HUDEP-2 (cell line): ENCODE data around the gene TUFT1.

ENCODE experiments used
- DNase-seq, 76 experiments: peaks; one replicate each; lab custom pipeline; 2025; ENCODE audit not compliant: unreplicated experiment in 76 of 76; lab: John Stamatoyannopoulos, UW

Gene TUFT1

DNA sequence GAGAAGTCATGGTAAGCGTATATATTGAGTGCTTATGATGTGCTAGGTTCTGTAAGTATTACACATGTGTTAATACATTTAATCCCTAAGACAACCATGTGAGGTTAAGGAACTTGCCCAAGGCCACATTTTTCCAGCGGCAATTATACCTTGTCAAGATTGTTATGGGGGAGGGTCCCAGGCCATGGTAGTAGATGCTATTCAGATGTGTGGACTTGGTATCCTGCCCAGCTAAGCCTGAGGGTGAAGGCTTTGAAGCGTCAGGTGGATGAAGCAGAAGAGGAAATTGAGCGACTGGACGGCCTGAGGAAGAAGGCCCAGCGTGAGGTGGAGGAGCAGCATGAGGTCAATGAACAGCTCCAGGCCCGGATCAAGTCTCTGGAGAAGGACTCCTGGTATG is 3.6 kb upstream of the TUFT1 start:
- no peak for DNase-seq

DNA sequence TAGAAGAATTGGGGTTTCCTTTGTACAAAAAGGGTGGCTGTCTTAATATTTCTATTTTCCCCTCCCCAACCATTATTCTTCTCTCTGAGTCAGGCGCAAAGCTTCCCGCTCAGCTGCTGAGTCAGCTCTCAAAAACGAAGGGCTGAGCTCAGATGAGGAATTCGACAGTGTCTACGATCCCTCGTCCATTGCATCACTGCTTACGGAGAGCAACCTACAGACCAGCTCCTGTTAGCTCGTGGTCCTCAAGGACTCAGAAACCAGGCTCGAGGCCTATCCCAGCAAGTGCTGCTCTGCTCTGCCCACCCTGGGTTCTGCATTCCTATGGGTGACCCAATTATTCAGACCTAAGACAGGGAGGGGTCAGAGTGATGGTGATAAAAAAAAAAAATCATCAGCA is 3.0 kb upstream of the TUFT1 start:
- no peak for DNase-seq

DNA sequence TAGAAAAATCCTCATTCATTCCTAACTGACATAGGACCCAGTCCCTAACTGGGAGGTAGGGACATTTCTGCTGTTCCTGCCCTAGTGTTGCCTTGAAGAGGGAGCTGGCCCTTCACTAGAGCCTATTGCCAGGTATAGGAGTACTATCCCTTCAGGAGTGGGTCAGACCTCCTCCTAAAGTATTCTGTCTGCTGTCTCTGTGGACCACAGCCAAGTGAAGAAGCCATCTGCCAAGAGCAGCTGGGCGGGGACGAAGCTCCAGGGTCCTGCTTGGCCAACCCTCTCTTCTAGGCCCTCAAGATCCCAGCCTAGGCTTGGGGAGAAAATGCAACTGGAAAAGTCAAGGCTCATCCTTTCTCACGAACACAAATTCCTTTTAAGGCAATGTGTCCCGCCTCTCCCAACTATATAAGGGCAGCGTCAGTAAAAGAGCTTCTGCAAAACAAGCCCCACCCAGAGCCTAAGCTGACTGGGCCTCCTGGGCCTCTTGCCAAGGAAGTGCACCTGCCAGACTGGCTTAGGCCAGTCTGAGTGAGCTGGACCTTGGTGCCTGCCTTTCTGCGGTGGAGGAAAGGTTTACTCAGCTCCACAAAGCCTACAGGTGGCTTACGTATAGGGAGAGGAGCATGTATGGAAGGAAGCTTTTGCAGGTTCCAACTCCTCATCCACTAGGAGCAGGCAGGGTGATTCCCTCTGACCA is 638 bp upstream of the TUFT1 start:
- peak in 74 of 76 experiments; percentile 23 to 89 (median 70) for DNase-seq

DNA sequence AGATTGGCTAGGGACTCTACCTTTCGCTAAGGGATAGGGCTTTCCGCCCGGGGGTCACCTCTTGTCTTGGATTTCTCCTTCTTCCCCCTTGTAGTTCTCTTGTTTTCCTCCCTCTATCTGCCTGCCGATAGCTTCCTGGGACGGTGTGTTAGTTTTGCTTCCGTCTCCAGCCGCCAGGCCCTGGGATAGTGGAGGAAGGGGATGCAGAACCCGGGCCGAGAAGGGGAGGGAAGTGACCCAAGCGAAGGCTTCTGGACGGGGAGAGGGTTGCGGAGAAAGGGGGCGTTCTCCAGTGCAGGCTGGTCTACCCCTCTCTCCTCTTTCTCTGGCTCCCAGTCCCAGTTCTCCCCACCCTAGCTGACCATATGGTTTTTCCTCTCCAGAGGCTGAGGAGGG is 871 bp downstream of the TUFT1 start:
- DNase-seq, result peak in 3 of 76 experiments; percentile 3 to 13 (median 13)

DNA sequence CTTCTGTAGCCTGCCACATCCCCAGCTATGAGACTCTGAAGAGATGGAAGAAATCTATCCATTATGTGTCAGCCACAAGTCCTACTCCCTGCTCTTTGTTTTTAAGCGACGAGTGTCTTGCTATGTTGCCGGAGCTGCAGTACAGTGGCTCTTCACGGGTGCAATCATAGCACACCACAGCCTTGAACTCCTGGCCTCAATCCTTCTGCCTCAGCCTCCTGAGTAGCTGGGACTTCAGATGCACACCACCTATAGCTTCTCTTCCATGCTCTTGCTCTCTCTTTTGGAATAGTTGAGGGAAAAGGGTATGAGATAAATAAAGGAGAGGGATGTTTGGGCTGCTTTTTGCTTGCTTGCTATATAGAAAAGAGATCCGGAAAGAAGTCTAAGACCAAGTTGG is 1.6 kb downstream of the TUFT1 start:
- DNase-seq, result no peak

DNA sequence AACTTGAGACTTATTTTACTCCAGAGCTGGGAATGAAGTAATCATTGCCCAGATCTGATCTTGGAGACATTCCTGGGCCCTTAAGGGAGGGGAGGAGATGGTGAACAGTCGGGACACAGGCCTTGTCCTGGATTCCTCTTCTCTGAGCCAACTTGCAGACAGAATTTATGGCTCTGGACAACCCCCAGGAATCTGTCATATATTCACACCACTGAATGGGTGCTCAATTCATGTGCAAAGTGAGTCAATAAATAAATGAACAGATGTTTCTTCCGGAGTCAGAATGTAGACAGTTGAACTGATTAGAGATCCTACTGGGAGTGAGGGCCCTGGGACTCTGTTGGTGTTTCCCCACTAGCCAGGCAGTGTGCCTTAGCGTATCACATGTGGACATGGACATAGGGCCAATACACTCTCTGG is 2.6 kb downstream of the TUFT1 start:
- no peak for DNase-seq

DNA sequence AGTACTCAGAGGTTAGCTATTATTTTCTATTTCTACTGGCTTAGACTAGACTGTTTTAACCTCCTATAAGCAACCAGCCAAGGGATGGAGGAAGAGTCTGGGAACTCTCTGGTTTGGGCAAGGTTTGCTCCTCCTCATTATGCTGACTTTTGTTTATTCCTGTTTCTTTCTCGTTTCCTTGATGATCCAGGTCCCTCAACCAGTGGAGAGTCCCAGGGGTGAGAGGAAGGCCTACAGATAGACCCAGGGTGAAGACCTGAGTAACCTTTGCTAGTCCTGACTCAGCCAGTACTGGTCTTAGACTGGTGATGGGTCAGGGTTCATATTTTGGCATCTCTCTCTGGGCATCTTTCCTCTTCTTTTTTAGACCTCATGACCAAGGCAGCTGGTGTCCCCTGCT is 5.4 kb downstream of the TUFT1 start:
- no peak for DNase-seq

DNA sequence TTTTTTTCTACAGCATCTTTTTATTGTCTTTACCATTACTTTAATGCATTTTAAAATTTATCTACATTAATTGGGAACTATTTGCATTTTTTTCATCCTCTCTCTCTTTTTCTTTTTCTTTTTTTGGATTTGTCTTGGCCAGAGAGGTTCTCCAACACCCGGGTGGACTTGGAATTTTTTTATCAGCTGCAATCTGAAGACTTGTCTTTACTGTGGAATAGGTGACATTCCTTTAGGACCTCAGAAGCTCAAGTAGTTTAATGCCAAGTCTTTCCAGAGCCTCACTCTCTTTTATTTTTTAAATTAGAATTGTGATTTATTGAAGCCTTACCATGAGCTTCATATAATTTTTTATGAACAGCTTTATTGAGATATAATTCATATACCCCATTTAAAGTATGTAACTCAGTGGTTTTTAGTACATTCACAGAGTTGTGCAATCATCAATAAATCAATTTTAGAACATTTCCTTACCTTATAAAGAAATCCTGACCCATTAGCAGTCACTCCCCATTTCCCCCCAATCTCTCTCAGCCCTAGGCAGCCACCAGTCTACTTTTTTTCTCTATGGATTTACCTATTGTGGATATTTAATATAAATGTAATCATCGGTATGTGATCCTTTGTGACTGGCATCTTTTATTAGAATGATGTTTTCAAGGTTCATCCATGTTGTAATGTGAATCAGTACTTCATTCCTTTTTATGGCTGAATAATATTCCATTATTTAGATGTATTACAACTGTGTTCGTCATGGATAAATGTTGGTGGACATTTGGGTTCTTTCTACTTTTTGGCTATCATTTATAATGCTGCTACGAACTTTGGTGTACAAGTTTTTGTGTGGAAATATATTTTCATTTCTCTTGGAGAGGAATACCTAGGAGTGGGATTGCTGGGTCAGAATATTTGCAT is 6.2 kb downstream of the TUFT1 start:
- no peak for DNase-seq

DNA sequence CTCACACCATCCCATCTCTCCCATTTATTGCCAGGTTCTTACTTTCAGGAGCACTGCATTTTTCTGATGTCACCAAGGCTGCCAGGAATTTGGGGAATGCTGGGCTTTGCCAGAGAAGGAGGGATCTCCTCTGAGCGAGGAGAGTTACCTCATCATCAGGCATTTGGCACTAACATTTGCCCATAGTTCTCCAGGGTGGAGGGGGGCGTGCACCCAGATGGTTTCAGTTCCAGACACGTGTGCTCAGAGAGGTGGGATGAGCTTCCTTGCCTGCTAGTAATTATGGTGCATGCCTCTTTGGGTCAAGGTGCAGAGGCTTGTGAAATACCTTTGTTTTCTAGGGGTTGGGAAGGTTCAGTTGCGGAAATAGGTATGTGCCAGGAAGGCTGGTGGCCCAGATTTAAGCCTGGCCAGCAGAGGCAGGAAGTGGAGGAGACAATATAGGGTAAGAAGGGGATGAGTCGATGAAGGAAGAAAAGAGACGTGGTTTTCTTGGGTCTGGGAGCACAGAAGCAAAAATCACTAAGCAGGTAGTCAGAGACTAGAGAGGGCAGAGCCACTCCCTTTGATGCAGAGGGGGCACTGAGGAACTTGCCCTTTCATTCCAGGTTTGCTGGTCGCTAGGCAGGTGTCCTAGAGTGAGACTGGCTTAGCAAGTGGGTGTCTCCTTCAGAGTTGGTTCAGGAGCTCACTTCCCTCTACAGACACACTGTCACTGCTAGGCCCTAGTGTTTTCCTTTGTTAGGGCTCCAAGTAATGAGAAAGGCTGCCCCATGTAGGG is 7.2 kb downstream of the TUFT1 start:
- no peak for DNase-seq

DNA sequence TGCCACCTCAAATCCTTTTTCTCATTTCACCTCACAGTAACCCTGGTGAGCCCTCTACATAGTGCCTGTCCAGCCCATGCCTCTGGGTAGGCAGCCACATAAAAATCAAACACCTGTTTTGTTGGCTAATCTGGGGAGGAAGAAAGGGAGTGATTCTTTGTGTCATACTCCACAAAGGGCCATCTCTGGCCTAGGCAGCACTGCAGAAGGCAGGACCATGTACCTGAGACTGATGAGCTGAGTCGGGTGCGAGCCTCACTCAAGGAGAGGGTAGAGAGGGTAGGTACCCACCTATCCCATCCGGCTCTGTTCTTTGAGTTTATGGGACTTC is 7.8 kb downstream of the TUFT1 start:
- DNase-seq, result no peak

DNA sequence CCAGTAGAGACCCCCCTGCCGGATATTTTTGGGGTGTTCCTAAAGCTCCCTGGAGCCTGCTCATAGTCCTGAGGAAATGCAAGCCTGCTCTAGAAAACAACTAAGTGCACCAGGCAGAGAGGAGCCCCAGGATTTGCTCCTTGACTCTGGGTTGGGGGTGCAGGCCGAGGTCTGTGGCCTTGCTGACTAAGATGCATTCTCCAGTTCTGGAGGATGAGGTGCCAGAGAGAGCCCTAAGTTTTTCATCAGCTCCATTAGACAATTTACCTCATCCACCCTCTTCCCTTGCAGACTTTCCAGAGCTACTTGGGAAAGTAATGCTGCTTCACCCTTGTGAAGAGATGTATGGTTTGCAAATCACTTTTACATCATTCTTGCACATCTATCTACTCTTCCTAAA is 9.1 kb downstream of the TUFT1 start:
- no peak for DNase-seq

DNA sequence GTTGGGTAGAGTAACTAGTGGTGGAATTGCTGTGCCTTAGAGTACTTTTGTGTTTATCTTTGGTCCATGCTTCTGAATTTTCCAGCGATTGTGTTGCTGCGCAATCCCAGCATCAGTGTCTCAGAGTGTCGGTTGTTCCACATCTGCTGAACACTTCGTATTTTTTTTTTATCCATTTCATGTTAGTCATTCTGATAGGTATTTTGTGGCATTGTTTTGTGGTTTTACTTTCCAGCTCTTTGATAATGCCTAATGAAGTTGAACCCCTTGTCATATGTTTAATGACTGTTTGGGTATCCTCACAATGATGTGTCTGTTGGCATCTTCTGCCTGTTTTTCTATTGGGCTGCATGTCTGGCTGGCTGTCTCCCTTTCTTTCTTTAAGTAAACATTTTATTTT is 13.6 kb downstream of the TUFT1 start:
- DNase-seq, result no peak

DNA sequence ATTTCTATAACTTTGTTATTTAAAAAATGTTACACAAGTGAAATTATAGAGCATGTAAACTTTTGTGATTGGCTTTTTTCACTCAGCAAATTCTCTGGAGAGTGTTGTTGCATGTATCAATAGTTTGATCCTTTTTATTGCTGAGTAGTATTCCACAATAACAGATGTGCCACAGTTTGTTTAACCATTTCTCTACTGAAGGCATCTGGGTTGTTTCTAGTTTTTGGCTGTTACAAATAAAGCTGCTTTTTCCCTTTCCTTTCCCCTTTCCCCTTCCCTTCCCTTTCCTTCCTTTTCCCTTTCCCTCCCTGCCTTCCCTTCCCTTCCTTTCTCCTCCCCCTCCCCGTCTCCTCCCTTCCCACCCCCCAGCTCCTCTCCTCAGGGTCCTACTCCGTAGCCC is 15.9 kb downstream of the TUFT1 start:
- no peak for DNase-seq

DNA sequence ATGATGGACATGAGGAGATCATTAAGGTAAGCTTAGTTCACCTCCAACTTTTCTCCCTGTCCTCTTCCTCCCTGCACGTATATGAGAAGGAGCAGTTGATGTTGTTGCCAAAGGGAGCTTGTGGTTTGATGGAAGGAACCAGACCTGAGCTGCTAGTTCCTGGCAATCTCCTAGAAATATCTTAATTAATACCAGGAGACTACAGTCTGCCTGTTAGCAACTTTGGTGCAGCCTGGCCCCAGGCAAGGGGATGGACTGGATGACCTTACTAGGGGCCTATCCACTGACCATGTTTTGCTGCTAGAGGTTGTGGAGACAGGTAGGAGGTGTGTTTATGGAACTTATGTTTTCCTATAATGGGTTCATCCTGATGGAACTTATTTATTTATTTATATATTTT is 22.6 kb downstream of the TUFT1 start:
- no peak for DNase-seq

DNA sequence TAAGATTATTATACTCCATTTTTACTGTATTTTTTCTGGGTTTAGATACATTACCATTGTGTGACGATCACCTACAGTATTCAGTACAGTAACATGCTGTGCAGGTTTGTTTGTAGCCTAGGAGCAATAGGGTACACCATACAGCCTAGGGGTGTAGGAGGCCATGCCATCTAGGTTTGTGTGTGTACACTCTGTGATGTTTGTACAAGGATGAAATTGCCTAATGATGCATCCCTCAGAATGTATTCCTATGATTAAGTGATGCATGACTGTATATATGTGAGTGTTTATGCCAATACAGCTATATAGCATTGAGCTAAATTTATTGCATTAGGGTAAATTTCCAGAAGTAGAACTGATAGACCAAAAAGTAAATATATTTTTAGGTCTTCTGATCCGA is 23.3 kb downstream of the TUFT1 start:
- DNase-seq, result no peak

DNA sequence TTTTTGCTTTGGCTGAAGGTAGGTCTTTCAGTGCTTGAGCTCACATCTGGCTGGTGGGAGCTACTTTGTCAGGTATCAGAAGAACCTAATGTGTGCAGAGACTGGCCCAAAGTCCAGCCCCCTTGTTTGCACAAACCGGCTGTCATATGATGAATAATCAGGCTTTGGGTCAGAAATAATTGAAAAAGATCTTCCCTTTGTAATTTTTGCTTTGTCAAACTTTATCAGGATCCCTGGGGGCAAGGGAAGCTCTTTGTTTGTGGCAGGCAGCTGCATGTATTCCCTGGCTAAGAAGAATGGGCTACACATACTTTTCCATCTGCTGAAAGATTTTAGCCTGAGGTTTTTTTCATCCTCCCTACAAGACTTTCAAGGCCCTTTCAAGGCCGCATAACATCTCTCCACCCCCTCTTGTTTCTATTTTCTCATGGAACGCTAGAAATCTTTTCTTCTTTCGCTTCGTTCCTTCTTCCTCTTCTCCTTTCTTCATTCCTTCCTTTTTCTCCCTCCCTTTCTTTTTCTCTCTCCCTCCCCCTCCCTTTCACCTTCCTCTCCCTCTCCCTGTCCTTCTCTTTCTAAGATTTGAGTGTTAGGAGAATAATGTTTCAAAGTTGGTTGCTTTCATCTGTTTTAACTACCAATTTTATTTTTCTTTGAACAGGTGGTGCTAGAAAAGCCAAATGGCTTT is 25.5 kb downstream of the TUFT1 start:
- no peak for DNase-seq

DNA sequence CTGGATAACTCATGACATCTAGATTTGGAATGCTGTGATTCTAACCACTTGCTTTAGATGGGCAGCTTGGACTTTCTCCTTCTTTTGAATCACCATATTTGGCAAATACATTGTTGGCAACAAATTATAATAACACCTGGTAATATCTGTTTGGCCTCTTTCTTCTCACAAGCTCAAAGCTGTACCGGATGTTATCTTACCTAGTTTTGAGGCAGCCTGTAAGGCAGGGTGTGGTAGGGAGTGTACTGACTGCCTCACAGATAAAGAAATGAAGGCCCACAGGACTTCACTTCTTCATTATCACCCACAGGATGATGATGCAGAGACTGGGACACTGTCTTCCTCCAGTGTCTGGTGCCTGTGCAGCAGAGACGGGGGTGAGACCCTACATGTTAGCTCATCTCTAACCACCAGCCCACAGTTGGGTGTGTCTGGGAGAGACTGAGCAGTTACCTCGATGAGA is 28.5 kb downstream of the TUFT1 start:
- DNase-seq, result peak in 15 of 76 experiments; percentile 3 to 39 (median 17)

DNA sequence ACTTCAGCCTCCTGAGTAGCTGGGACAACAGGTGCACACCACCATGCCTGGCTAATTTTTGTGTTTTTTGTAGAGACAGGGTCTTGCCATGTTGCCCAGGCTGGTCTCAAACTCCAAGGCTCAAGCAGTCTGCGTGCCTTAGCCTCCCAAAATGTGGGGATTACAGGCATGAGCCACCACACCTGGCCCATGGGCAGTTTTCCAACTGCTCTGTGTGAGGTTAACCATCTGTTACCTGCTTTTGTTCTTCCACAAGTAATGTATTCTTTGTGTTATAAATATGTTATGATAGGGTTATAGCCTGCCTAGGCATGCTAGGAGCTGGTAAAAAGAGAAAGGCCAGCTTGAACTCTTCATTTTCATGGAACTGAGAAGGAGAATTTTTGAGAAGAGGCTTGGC is 30.7 kb downstream of the TUFT1 start:
- no peak for DNase-seq

DNA sequence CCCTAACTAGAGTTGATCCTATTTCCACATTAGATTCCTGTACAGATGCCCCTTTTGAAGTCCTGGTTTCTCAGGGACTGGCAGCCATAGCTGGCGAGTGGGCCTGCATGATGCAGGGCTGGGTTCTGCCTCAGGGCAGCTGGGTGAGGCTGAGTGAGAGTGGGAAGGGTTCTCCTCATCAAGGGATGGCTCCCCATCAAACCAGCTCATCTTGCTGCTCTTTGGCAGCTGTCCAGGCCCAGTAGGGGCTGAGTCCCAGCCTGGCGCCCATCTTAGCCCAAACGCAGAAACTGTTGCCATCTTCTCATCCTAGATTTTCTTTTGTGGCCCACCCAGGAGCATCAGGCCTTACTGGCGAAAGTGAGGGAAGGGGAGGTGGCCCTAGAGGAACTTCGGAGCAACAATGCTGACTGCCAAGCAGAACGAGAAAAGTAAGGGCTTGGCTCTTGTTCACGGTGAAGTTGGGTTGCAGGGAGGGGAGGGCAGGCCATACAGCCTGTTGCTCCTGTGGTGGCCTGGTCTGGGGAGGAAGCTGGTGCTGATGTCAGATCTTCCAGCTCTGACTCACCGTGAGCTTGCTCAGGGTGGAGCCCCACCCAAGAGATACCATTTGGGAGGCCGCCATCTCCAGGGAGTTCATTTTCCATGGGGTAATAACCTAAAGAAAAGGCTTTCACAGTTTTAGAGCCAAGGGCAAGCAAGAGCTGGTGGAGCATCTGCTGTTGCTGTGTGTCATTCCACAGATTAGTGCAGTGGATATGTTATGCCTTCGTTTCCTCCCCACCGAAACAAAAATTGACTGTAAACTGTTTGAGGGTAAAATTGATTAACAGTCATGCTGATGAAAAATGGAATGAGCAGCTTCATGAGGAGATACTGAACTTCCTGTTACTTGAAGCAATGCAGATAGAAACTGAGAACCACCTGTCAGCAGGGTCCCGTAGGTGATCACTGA is 34.7 kb downstream of the TUFT1 start:
- DNase-seq, result peak in 73 of 76 experiments; percentile 15 to 86 (median 69)

DNA sequence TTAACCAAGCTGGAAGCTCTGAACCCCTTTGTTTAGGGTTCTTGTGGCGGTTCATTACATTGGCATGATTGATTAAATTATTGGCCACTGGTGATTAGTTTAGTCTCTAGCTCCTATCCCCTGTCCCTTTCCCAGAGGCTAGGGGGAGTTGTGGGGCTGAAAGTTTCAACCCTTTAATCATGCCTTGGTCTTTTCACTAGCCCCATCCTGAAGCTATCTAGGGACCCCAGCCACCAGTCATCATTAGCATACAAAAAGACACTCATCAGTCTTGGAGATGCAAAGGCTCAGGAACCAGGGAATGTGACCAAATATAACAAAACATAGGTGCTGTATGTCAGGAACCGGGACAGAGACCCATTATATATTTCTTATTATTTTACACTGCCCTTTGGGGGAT is 37.1 kb downstream of the TUFT1 start:
- no peak for DNase-seq
